Neural progenitor cell (in vitro differentiated cells): ENCODE data around the gene TBC1D1. TPM values are rescaled to one million over a fixed set of nuclear protein-coding genes. Genes with fewer than 3 reads are reported as not detected.

Experiments used
- DNase-seq: peaks from one replicate; pipeline ENCODE4 v3.0.0-alpha.2; 2016; ENCODE audit warnings: low spot score
- H2AFZ ChIP-seq: fragments of 200-600 bp; sonication (generic); replicated peaks from 2 replicates; pipeline ENCODE4 v1.6.1; 2016; ENCODE audit warnings: antibody characterized with exemption
- H3F3A ChIP-seq: fragments of 200-600 bp; sonication (generic); 2 replicates; pipeline ENCODE4 v1.6.1; 2016; ENCODE audit warnings: antibody characterized with exemption, low read depth
- H3K27ac ChIP-seq: fragments of 200-600 bp; sonication (generic); 2 replicates; pipeline ENCODE4 v1.5.1; 2016; ENCODE audit warnings: mild to moderate bottlenecking
- H3K27me3 ChIP-seq: fragments of 200-600 bp; sonication (generic); 2 replicates; pipeline ENCODE4 v1.6.1; 2016; ENCODE audit warnings: mild to moderate bottlenecking, moderate library complexity
- H3K36me3 ChIP-seq: fragments of 200-600 bp; sonication (generic); 2 replicates; pipeline ENCODE4 v1.5.1; 2016
- H3K4me1 ChIP-seq: fragments of 200-600 bp; sonication (generic); 2 replicates; pipeline ENCODE4 v1.6.1; 2016; ENCODE audit warnings: mixed run types
- H3K4me2 ChIP-seq: fragments of 200-600 bp; sonication (generic); 2 replicates; pipeline ENCODE4 v1.6.1; 2016
- H3K4me3 ChIP-seq: fragments of 200-600 bp; sonication (generic); 2 replicates; pipeline ENCODE4 v1.5.1; 2016
- H3K79me2 ChIP-seq: fragments of 200-600 bp; sonication (generic); 2 replicates; pipeline ENCODE4 v1.6.1; 2016; ENCODE audit warnings: low read depth
- H3K9ac ChIP-seq: fragments of 200-600 bp; sonication (generic); 2 replicates; pipeline ENCODE4 v1.6.1; 2016
- H3K9me3 ChIP-seq: fragments of 200-600 bp; sonication (generic); 2 replicates; pipeline ENCODE4 v1.5.1; 2016; ENCODE audit warnings: low read depth
- H4K20me1 ChIP-seq: fragments of 200-600 bp; sonication (generic); 2 replicates; pipeline ENCODE4 v1.6.1; 2016; ENCODE audit warnings: low read depth
- H3K27ac Mint-ChIP-seq: 3 replicates; pipeline ENCODE4 v1.8.0; 2021; ENCODE audit warnings: mixed read lengths
- H3K27me3 Mint-ChIP-seq: 2 replicates; pipeline ENCODE4 v1.8.0; 2022; ENCODE audit warnings: low read depth, mild to moderate bottlenecking, inconsistent platforms, moderate library complexity, mixed read lengths; ENCODE audit not compliant: insufficient read depth
- H3K36me3 Mint-ChIP-seq: 3 replicates; pipeline ENCODE4 v1.8.0; 2021; ENCODE audit warnings: mixed read lengths
- H3K4me1 Mint-ChIP-seq: 3 replicates; pipeline ENCODE4 v1.8.0; 2021; ENCODE audit warnings: mixed read lengths
- H3K4me3 Mint-ChIP-seq: 3 replicates; pipeline ENCODE4 v1.8.0; 2021; ENCODE audit warnings: mild to moderate bottlenecking, moderate library complexity, mixed read lengths
- H3K9me3 Mint-ChIP-seq: 3 replicates; pipeline ENCODE4 v1.8.0; 2020; ENCODE audit warnings: mixed read lengths
- EZH2 ChIP-seq: fragments of 200-600 bp; sonication (generic); IDR thresholded peaks from 2 replicates; pipeline ENCODE4 v1.6.1; 2017; ENCODE audit warnings: antibody characterized with exemption, mild to moderate bottlenecking, moderate library complexity
- EZH2phosphoT487 ChIP-seq: fragments of 200-600 bp; sonication (generic); IDR thresholded peaks from 2 replicates; pipeline ENCODE4 v1.6.1; 2017; ENCODE audit warnings: antibody characterized with exemption
- total RNA-seq: library from RNA; depleted of rRNA; stranded (reverse); fragments of >200 nt; gene quantifications from 2 replicates; pipeline ENCODE4 v1.2.3, GENCODE V29; 2015; ENCODE audit warnings: low replicate concordance
- TF ChIP-seq, protein P1 (sequence below): fragments of 200-600 bp; sonication (generic); IDR thresholded peaks from 2 replicates; pipeline ENCODE4 v1.5.1; 2017; ENCODE audit warnings: antibody characterized with exemption, mild to moderate bottlenecking

Gene TBC1D1
- total RNA-seq, 1 donor from 2014 or later = 208 TPM

GRCh38 chr4:38040619-38041018 lies 149.7 kb downstream of the TBC1D1 start:
- no peak overlapping the region for H2AFZ ChIP-seq
- H3K9me3 ChIP-seq = no peaks in the 10 kb centered on the region
- H3K4me2 ChIP-seq = no peak overlapping the region
- Mint-ChIP-seq H3K4me3 (no peak overlapping the region), H3K27ac (no peak overlapping the region), H3K4me1 (peaks cover 3% of the 10 kb centered on the region), H3K27me3 (no peaks in the 10 kb centered on the region), H3K36me3 (peaks cover 8% of the 10 kb centered on the region), H3K9me3 (no peaks in the 10 kb centered on the region)
- no peak overlapping the region for H3K27ac ChIP-seq
- no peaks in the 10 kb centered on the region for H3K79me2 ChIP-seq
- no peak overlapping the region for H3K4me3 ChIP-seq
- peaks cover 4% of the 10 kb centered on the region for H3K36me3 ChIP-seq
- no peak for DNase-seq
- H4K20me1 ChIP-seq = no peaks in the 10 kb centered on the region
- TF ChIP-seq EZH2phosphoT487 = no peak
- TF ChIP-seq, protein P1, sequence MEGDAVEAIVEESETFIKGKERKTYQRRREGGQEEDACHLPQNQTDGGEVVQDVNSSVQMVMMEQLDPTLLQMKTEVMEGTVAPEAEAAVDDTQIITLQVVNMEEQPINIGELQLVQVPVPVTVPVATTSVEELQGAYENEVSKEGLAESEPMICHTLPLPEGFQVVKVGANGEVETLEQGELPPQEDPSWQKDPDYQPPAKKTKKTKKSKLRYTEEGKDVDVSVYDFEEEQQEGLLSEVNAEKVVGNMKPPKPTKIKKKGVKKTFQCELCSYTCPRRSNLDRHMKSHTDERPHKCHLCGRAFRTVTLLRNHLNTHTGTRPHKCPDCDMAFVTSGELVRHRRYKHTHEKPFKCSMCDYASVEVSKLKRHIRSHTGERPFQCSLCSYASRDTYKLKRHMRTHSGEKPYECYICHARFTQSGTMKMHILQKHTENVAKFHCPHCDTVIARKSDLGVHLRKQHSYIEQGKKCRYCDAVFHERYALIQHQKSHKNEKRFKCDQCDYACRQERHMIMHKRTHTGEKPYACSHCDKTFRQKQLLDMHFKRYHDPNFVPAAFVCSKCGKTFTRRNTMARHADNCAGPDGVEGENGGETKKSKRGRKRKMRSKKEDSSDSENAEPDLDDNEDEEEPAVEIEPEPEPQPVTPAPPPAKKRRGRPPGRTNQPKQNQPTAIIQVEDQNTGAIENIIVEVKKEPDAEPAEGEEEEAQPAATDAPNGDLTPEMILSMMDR = no peak
- no peak for TF ChIP-seq EZH2
- no peak overlapping the region for H3K9ac ChIP-seq
- no peaks in the 10 kb centered on the region for H3K4me1 ChIP-seq
- no peaks in the 10 kb centered on the region for H3K27me3 ChIP-seq
- no peaks in the 10 kb centered on the region for H3F3A ChIP-seq

DNA sequence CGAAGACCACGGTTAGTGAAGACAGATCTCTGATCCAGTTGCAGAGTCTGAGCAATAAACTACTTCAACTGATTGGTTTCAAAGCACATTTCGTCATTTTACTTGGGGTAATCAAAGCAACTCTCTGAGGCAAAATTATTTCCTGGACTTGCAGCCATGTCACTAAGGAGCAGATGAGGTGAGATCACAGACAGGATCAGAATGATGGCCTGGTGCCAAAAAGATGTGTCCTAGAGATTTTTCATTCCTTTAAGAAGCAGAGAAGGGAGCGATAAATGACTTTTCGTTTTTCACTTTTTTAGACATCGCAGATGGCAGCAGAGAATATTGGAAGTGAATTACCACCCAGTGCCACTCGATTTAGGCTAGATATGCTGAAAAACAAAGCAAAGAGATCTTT lies 153.2 kb downstream of the TBC1D1 start:
- no peak for TF ChIP-seq EZH2
- TF ChIP-seq EZH2phosphoT487 = no peak
- TF ChIP-seq, protein P1 = no peak
- H3F3A ChIP-seq = no peaks in the 10 kb centered on the region
- no peaks in the 10 kb centered on the region for H3K9me3 Mint-ChIP-seq
- no peak overlapping the region for H3K4me3 Mint-ChIP-seq
- H3K4me1 ChIP-seq = peaks cover 9% of the 10 kb centered on the region
- no peaks in the 10 kb centered on the region for H3K27me3 ChIP-seq
- H3K4me2 ChIP-seq = no peak overlapping the region
- no peak for DNase-seq
- H3K79me2 ChIP-seq = no peaks in the 10 kb centered on the region
- no peak overlapping the region for H3K9ac ChIP-seq
- no peaks in the 10 kb centered on the region for H3K9me3 ChIP-seq
- H3K36me3 Mint-ChIP-seq = peaks cover 18% of the 10 kb centered on the region
- no peaks in the 10 kb centered on the region for H4K20me1 ChIP-seq
- H2AFZ ChIP-seq = no peak overlapping the region
- peaks cover 12% of the 10 kb centered on the region for H3K4me1 Mint-ChIP-seq
- H3K27me3 Mint-ChIP-seq = no peaks in the 10 kb centered on the region
- H3K4me3 ChIP-seq = no peak overlapping the region
- no peak overlapping the region for H3K27ac Mint-ChIP-seq
- no peak overlapping the region for H3K27ac ChIP-seq
- peaks cover 8% of the 10 kb centered on the region for H3K36me3 ChIP-seq

- DNase-seq = no peak
- Mint-ChIP-seq H3K4me3 (no peak overlapping the region), H3K27me3 (no peaks in the 10 kb centered on the region), H3K27ac (no peak overlapping the region), H3K9me3 (no peaks in the 10 kb centered on the region), H3K36me3 (peaks cover 27% of the 10 kb centered on the region), H3K4me1 (peaks cover 12% of the 10 kb centered on the region)
- no peaks in the 10 kb centered on the region for H3K79me2 ChIP-seq
- H3K4me1 ChIP-seq = peaks cover 9% of the 10 kb centered on the region
- TF ChIP-seq, protein P1 = no peak
- no peak for TF ChIP-seq EZH2
- no peak for TF ChIP-seq EZH2phosphoT487
- no peak overlapping the region for H3K27ac ChIP-seq
- no peak overlapping the region for H2AFZ ChIP-seq
- H3F3A ChIP-seq = no peaks in the 10 kb centered on the region
- H4K20me1 ChIP-seq = no peaks in the 10 kb centered on the region
- H3K9me3 ChIP-seq = no peaks in the 10 kb centered on the region
- no peak overlapping the region for H3K9ac ChIP-seq
- no peaks in the 10 kb centered on the region for H3K27me3 ChIP-seq
- peaks cover 8% of the 10 kb centered on the region for H3K36me3 ChIP-seq
- no peak overlapping the region for H3K4me2 ChIP-seq
- H3K4me3 ChIP-seq = no peak overlapping the region
Observed at GRCh38 chr4:38045289-38045988, 154.6 kb downstream of the TBC1D1 start.
